A549 (cell line): Measurements from ENCODE around the gene NRG3. TPM values are rescaled to one million over a fixed set of nuclear protein-coding genes. Genes with fewer than 3 reads are reported as not detected.

Experiments
- ATAC-seq, 2 experiments: fragments of 200-7000 bp in 1 of 2; fragments of >200 bp in 1 of 2; cut with Nextera tagmentation in 1 of 2; cut with Tn5 transposase in 1 of 2; 3 replicates each; pipeline versions ENCODE4 v1.8.0 to v1.9.1; 2018 to 2020; ENCODE audit warnings: mild to moderate bottlenecking in 1 of 2, moderate library complexity in 1 of 2
- CTCF ChIA-PET: fragments of 300-600 bp; sonication (Branson Sonifier 250); formaldehyde crosslinking; extraction: SDS; loops from one replicate; lab custom pipeline; 2021; ENCODE audit warnings: antibody characterized with exemption, inconsistent platforms; lab: Yijun Ruan, JAX
- POLR2A ChIA-PET: fragments of 350-600 bp; formaldehyde crosslinking; extraction: SDS; loops from one replicate; lab custom pipeline; 2021; ENCODE audit warnings: antibody characterized with exemption, inconsistent platforms; lab: Yijun Ruan, JAX
- DNase-seq, 2 experiments: peaks; one replicate each; pipeline versions ENCODE4 v3.0.0 to v3.0.0-alpha.2; 2011 to 2016; ENCODE audit warnings: low read depth in 1 of 2, low spot score in 1 of 2
- FAIRE-seq: peaks from 2 replicates; lab custom pipeline; 2011; peaks lifted over from hg19 to GRCh38; lab: Jason Lieb, UNC
- H3K27ac ChIP-seq, 2 experiments: fragments of >200 bp; sonication (Bioruptor Twin); formaldehyde crosslinking; 3 replicates each; pipeline ENCODE4 v1.5.1; 2016 to 2017
- H3K4me1 ChIP-seq: fragments of >200 bp; sonication (Bioruptor Twin); formaldehyde crosslinking; 3 replicates; pipeline ENCODE4 v1.6.1; 2016
- H3K4me2 ChIP-seq: fragments of >200 bp; sonication (Bioruptor Twin); formaldehyde crosslinking; 3 replicates; pipeline ENCODE4 v1.6.1; 2016
- H3K4me3 ChIP-seq: fragments of >200 bp; sonication (Bioruptor Twin); formaldehyde crosslinking; 3 replicates; pipeline ENCODE4 v1.5.1; 2016
- H3K9me3 ChIP-seq: fragments of >200 bp; sonication (Bioruptor Twin); formaldehyde crosslinking; 3 replicates; pipeline ENCODE4 v1.6.1; 2016
- CBX2 ChIP-seq: fragments of 200-600 bp; sonication (generic); IDR thresholded peaks from 2 replicates; pipeline ENCODE4 v1.6.1; 2016; ENCODE audit warnings: low read depth, mild to moderate bottlenecking, borderline replicate concordance
- CEBPB ChIP-seq, 2 experiments: fragments of >200 bp in 1 of 2; sonication (Bioruptor Twin) in 1 of 2; formaldehyde crosslinking in 1 of 2; IDR thresholded peaks; 2 replicates each; pipeline ENCODE4 v1.6.1; 2012 to 2016
- CHD4 ChIP-seq: fragments of 200-600 bp; sonication (generic); IDR thresholded peaks from 2 replicates; pipeline ENCODE4 v1.6.1; 2016; ENCODE audit warnings: antibody characterized with exemption, mild to moderate bottlenecking, borderline replicate concordance
- EHF ChIP-seq: fragments of 250-450 bp; sonication (Bioruptor Pico); IDR thresholded peaks from 2 replicates; pipeline ENCODE4 v1.5.0; 2020; ENCODE audit warnings: mild to moderate bottlenecking
- FOSB ChIP-seq: fragments of 250-450 bp; sonication (Bioruptor Pico); IDR thresholded peaks from 2 replicates; pipeline ENCODE4 v1.5.0; 2020; ENCODE audit warnings: mild to moderate bottlenecking, moderate library complexity
- FOSL2 ChIP-seq, 2 experiments: fragments of 450-650 bp in 1 of 2; fragments of >200 bp in 1 of 2; sonication (Bioruptor Twin) in 1 of 2; formaldehyde crosslinking; IDR thresholded peaks; 2 replicates each; pipeline versions ENCODE4 v1.5.0 to v1.6.1; 2016 to 2020; ENCODE audit warnings: mild to moderate bottlenecking in 1 of 2, moderate library complexity in 1 of 2
- FOXS1 ChIP-seq: fragments of 250-450 bp; sonication (Bioruptor Pico); IDR thresholded peaks from 2 replicates; pipeline ENCODE4 v1.5.0; 2020; ENCODE audit warnings: mild to moderate bottlenecking, moderate library complexity
- HDAC2 ChIP-seq: fragments of 200-600 bp; sonication (generic); IDR thresholded peaks from 2 replicates; pipeline ENCODE4 v1.6.1; 2016
- HOXB13 ChIP-seq: fragments of 250-450 bp; sonication (Bioruptor Pico); IDR thresholded peaks from 2 replicates; pipeline ENCODE4 v1.5.0; 2020; ENCODE audit warnings: low read depth, mild to moderate bottlenecking, moderate library complexity
- JUNB ChIP-seq: fragments of >200 bp; sonication (Bioruptor Twin); formaldehyde crosslinking; IDR thresholded peaks from 2 replicates; pipeline ENCODE4 v1.6.1; 2016
- NPAS2 ChIP-seq: fragments of 250-450 bp; sonication (Bioruptor Pico); IDR thresholded peaks from 2 replicates; pipeline ENCODE4 v1.8.0; 2022; ENCODE audit warnings: mild to moderate bottlenecking, moderate library complexity, borderline replicate concordance
- POLR2A ChIP-seq: IDR thresholded peaks from 2 replicates; pipeline ENCODE4 v1.6.1; 2012; ENCODE audit warnings: mild to moderate bottlenecking, low read length
- RARB ChIP-seq: fragments of 250-450 bp; sonication (Bioruptor Pico); IDR thresholded peaks from 2 replicates; pipeline ENCODE4 v1.8.0; 2021; ENCODE audit warnings: mild to moderate bottlenecking, moderate library complexity
- RNF2 ChIP-seq: fragments of 200-600 bp; sonication (generic); IDR thresholded peaks from 2 replicates; pipeline ENCODE4 v1.6.1; 2016; ENCODE audit warnings: low read depth, mild to moderate bottlenecking, antibody characterized with exemption, moderate library complexity, borderline replicate concordance
- TP53 ChIP-seq: fragments of 250-450 bp; sonication (Bioruptor Pico); IDR thresholded peaks from 2 replicates; pipeline ENCODE4 v1.5.0; 2021; ENCODE audit warnings: mild to moderate bottlenecking, moderate library complexity
- ZC3H11A ChIP-seq: fragments of 450-650 bp; IDR thresholded peaks from 2 replicates; pipeline ENCODE4 v1.6.1; 2014; ENCODE audit warnings: antibody characterized with exemption, mild to moderate bottlenecking
- ZNF302 ChIP-seq: fragments of 250-450 bp; sonication (Bioruptor Pico); IDR thresholded peaks from 2 replicates; pipeline ENCODE4 v1.9.0; 2021; ENCODE audit warnings: inconsistent platforms, mild to moderate bottlenecking, moderate library complexity
- ZSCAN20 ChIP-seq: fragments of 250-450 bp; sonication (Bioruptor Pico); IDR thresholded peaks from 2 replicates; pipeline ENCODE4 v1.8.0; 2022; ENCODE audit warnings: mild to moderate bottlenecking, moderate library complexity
- WGBS: methylation state at CpG from one replicate; pipeline ENCODE4 v1.1.6; 2017; ENCODE audit errors: missing lambda C conversion rate; 5-methylcytosine and 5-hydroxymethylcytosine counted together
- polyA plus RNA-seq, 4 experiments: library from polyadenylated mRNA; depleted of rRNA in 3 of 4; stranded (reverse); fragments of >200 nt; fragmentation: RNase III in 1 of 4; extraction: RNeasy Plus Mini Kit Qiagen cat#74134 plus additional on column Dnase treatment in 1 of 4; gene quantifications; 2 replicates in 3 of 4; 3 replicates in 1 of 4; pipeline ENCODE4 v1.2.3, GENCODE V29; 2011 to 2017
- TF ChIP-seq, protein P1 (sequence below): fragments of 150-350 bp; IDR thresholded peaks from 2 replicates; pipeline ENCODE4 v1.6.1; 2014; ENCODE audit warnings: low read depth, mild to moderate bottlenecking, low read length
- TF ChIP-seq, protein P2 (sequence below): fragments of >200 bp; sonication (Bioruptor Twin); formaldehyde crosslinking; IDR thresholded peaks from 3 replicates; pipeline ENCODE4 v1.5.1; 2016
- TF ChIP-seq, protein P3 (sequence below): fragments of 250-450 bp; sonication (Bioruptor Pico); IDR thresholded peaks from 2 replicates; pipeline ENCODE4 v1.5.0; 2020; ENCODE audit warnings: low read depth, mild to moderate bottlenecking, moderate library complexity
- TF ChIP-seq, protein P4 (sequence below): fragments of >200 bp; sonication (Bioruptor Twin); formaldehyde crosslinking; IDR thresholded peaks from 3 replicates; pipeline ENCODE4 v1.6.1; 2016
- TF ChIP-seq, protein P5 (sequence below): fragments of 200-600 bp; sonication (generic); IDR thresholded peaks from 2 replicates; pipeline ENCODE4 v1.6.1; 2016; ENCODE audit warnings: antibody characterized with exemption, mild to moderate bottlenecking, moderate library complexity
- TF ChIP-seq, protein P6 (sequence below): fragments of >200 bp; sonication (Bioruptor Twin); formaldehyde crosslinking; IDR thresholded peaks from 2 replicates; pipeline ENCODE4 v1.6.1; 2016
- TF ChIP-seq, protein P7 (sequence below): IDR thresholded peaks from 2 replicates; pipeline ENCODE4 v1.6.1; 2012; ENCODE audit warnings: low read depth, borderline replicate concordance
- TF ChIP-seq, protein P8 (sequence below): IDR thresholded peaks from 2 replicates; pipeline ENCODE4 v1.6.1; 2012
- TF ChIP-seq, protein P9 (sequence below): IDR thresholded peaks from 2 replicates; pipeline ENCODE4 v1.6.1; 2012

NRG3 gene
- polyA plus RNA-seq, 2 of the 4 experiments (the other 2 are of a cell fraction): not detected

DNA sequence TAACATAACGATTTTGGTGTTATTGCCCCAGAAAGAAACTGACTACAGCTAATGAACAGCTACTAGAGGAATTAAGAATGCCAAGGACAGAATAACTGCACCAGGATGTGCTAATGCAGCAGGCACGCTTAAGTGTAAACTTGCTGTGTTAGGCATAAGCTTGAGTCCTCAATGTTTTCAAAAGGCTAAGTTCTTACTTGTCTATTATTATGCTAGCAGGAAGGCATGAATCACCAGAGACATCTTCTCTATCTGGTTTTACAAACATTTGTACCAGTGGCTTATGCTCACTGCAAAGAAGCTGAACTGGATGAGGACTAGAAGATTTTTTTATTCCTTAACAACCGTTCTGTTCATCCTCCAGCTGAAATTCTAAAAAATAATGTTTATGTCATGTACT, 1035.3 kb downstream of the NRG3 start:
- no peak for TF ChIP-seq NPAS2 (CRISPR knock-in tag)
- TF ChIP-seq, protein P1, sequence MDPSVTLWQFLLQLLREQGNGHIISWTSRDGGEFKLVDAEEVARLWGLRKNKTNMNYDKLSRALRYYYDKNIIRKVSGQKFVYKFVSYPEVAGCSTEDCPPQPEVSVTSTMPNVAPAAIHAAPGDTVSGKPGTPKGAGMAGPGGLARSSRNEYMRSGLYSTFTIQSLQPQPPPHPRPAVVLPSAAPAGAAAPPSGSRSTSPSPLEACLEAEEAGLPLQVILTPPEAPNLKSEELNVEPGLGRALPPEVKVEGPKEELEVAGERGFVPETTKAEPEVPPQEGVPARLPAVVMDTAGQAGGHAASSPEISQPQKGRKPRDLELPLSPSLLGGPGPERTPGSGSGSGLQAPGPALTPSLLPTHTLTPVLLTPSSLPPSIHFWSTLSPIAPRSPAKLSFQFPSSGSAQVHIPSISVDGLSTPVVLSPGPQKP: no peak
- TF ChIP-seq, protein P2, sequence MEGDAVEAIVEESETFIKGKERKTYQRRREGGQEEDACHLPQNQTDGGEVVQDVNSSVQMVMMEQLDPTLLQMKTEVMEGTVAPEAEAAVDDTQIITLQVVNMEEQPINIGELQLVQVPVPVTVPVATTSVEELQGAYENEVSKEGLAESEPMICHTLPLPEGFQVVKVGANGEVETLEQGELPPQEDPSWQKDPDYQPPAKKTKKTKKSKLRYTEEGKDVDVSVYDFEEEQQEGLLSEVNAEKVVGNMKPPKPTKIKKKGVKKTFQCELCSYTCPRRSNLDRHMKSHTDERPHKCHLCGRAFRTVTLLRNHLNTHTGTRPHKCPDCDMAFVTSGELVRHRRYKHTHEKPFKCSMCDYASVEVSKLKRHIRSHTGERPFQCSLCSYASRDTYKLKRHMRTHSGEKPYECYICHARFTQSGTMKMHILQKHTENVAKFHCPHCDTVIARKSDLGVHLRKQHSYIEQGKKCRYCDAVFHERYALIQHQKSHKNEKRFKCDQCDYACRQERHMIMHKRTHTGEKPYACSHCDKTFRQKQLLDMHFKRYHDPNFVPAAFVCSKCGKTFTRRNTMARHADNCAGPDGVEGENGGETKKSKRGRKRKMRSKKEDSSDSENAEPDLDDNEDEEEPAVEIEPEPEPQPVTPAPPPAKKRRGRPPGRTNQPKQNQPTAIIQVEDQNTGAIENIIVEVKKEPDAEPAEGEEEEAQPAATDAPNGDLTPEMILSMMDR: no peak
- TF ChIP-seq TP53: no peak
- TF ChIP-seq, protein P3, sequence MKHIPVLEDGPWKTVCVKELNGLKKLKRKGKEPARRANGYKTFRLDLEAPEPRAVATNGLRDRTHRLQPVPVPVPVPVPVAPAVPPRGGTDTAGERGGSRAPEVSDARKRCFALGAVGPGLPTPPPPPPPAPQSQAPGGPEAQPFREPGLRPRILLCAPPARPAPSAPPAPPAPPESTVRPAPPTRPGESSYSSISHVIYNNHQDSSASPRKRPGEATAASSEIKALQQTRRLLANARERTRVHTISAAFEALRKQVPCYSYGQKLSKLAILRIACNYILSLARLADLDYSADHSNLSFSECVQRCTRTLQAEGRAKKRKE (CRISPR knock-in tag): no peak
- TF ChIP-seq, protein P4, sequence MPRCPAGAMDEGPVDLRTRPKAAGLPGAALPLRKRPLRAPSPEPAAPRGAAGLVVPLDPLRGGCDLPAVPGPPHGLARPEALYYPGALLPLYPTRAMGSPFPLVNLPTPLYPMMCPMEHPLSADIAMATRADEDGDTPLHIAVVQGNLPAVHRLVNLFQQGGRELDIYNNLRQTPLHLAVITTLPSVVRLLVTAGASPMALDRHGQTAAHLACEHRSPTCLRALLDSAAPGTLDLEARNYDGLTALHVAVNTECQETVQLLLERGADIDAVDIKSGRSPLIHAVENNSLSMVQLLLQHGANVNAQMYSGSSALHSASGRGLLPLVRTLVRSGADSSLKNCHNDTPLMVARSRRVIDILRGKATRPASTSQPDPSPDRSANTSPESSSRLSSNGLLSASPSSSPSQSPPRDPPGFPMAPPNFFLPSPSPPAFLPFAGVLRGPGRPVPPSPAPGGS: no peak
- TF ChIP-seq POLR2A: no peak
- no peak for TF ChIP-seq HDAC2
- TF ChIP-seq, protein P5, sequence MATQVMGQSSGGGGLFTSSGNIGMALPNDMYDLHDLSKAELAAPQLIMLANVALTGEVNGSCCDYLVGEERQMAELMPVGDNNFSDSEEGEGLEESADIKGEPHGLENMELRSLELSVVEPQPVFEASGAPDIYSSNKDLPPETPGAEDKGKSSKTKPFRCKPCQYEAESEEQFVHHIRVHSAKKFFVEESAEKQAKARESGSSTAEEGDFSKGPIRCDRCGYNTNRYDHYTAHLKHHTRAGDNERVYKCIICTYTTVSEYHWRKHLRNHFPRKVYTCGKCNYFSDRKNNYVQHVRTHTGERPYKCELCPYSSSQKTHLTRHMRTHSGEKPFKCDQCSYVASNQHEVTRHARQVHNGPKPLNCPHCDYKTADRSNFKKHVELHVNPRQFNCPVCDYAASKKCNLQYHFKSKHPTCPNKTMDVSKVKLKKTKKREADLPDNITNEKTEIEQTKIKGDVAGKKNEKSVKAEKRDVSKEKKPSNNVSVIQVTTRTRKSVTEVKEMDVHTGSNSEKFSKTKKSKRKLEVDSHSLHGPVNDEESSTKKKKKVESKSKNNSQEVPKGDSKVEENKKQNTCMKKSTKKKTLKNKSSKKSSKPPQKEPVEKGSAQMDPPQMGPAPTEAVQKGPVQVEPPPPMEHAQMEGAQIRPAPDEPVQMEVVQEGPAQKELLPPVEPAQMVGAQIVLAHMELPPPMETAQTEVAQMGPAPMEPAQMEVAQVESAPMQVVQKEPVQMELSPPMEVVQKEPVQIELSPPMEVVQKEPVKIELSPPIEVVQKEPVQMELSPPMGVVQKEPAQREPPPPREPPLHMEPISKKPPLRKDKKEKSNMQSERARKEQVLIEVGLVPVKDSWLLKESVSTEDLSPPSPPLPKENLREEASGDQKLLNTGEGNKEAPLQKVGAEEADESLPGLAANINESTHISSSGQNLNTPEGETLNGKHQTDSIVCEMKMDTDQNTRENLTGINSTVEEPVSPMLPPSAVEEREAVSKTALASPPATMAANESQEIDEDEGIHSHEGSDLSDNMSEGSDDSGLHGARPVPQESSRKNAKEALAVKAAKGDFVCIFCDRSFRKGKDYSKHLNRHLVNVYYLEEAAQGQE: no peak
- no peak for TF ChIP-seq CEBPB (IDR thresholded peaks at IDR 0.05)
- TF ChIP-seq FOSB: no peak
- TF ChIP-seq CHD4: no peak
- TF ChIP-seq ZSCAN20 (CRISPR knock-in tag): no peak
- no peak for TF ChIP-seq HOXB13 (CRISPR knock-in tag)
- TF ChIP-seq, protein P6, sequence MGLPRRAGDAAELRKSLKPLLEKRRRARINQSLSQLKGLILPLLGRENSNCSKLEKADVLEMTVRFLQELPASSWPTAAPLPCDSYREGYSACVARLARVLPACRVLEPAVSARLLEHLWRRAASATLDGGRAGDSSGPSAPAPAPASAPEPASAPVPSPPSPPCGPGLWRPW: no peak
- TF ChIP-seq EHF: no peak
- TF ChIP-seq, protein P7, sequence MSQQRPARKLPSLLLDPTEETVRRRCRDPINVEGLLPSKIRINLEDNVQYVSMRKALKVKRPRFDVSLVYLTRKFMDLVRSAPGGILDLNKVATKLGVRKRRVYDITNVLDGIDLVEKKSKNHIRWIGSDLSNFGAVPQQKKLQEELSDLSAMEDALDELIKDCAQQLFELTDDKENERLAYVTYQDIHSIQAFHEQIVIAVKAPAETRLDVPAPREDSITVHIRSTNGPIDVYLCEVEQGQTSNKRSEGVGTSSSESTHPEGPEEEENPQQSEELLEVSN: no peak
- 10% methylated on average over 3 of the region's 3 CpGs for WGBS
- ChIA-PET POLR2A (no interaction called here), CTCF (no interaction called here)
- H3K9me3 ChIP-seq: no peaks in the 10 kb centered on the region
- DNase-seq: no peak
- ATAC-seq: no peak
- no peak for FAIRE-seq
- H3K4me3 ChIP-seq: no peak overlapping the region
- no peaks in the 10 kb centered on the region for H3K4me1 ChIP-seq
- H3K27ac ChIP-seq: no peak overlapping the region
- no peak overlapping the region for H3K4me2 ChIP-seq

DNA sequence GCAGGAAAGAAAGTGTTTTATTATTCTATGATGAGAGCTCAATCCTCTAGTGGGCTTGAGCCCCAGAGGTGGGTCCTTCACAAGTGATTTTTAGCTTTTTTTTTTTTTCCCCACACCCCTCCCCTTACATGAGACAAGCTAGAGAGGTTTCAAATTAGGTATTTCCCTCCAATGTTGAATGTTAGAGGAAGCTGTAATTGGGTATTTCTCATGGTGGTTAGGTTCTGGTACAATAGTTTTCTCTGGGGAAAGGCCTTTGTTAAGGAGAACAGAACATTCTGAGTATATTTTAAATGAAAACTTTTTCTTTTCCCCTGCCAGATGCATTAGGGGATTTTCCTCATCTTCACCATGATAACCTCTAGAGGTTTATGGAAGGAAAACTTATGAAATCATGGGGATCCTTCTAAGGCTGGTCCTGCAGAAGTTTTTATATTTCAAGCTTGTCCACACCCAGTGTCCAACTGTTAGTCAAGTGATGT, 1039.7 kb downstream of the NRG3 start:
- DNase-seq (no peak), FAIRE-seq (no peak), ATAC-seq (no peak)
- no peak for TF ChIP-seq FOSL2 (IDR thresholded peaks at IDR 0.05)
- no peak for TF ChIP-seq FOSL2 (CRISPR knock-in tag; IDR thresholded peaks at IDR 0.05)
- TF ChIP-seq JUNB: no peak
- TF ChIP-seq, protein P6: no peak
- TF ChIP-seq CBX2: no peak
- TF ChIP-seq, protein P8, sequence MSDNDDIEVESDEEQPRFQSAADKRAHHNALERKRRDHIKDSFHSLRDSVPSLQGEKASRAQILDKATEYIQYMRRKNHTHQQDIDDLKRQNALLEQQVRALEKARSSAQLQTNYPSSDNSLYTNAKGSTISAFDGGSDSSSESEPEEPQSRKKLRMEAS: no peak
- no peak for TF ChIP-seq ZC3H11A
- TF ChIP-seq, protein P9, sequence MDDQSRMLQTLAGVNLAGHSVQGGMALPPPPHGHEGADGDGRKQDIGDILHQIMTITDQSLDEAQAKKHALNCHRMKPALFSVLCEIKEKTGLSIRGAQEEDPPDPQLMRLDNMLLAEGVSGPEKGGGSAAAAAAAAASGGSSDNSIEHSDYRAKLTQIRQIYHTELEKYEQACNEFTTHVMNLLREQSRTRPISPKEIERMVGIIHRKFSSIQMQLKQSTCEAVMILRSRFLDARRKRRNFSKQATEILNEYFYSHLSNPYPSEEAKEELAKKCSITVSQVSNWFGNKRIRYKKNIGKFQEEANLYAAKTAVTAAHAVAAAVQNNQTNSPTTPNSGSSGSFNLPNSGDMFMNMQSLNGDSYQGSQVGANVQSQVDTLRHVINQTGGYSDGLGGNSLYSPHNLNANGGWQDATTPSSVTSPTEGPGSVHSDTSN: no peak
- no peak for TF ChIP-seq ZNF302
- no peak for TF ChIP-seq RNF2
- TF ChIP-seq FOXS1 (CRISPR knock-in tag): no peak
- no peak for TF ChIP-seq RARB (CRISPR knock-in tag)
- Histone ChIP-seq H3K27ac (no peak overlapping the region), H3K9me3 (no peaks in the 10 kb centered on the region; the same call in 2 of the 3 replicates), H3K4me2 (no peak overlapping the region), H3K4me3 (no peak overlapping the region), H3K4me1 (no peaks in the 10 kb centered on the region)
- ChIA-PET CTCF (no interaction called here), POLR2A (no interaction called here)
